ENCODE results near the gene C7orf25.
"Not testable (repeated sequence)": the region's sequence is repeated elsewhere in the genome, so short reads cannot be mapped to it uniquely, and the experiment has no call there.

The C7orf25 gene

DNA sequence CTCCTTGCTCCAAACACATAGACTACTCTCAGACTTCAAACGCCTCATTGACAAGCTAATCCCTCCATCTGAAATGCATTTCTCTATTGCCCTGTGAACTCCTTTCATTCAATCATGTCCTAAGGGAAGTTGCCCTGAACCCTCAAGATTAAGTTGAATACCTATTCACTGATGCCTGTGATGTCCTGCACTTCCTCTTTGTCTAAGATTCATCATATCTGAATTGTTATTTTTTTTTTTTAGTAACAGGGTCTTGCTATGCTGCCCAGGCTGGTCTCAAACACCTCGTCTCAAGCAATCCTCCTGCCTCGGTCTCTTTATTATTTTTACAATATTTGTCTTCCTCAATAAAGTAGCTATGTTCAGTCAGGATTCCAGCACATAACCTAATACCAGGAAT, 16.9 kb upstream of the C7orf25 start:
- DNase-seq = no peak

DNA sequence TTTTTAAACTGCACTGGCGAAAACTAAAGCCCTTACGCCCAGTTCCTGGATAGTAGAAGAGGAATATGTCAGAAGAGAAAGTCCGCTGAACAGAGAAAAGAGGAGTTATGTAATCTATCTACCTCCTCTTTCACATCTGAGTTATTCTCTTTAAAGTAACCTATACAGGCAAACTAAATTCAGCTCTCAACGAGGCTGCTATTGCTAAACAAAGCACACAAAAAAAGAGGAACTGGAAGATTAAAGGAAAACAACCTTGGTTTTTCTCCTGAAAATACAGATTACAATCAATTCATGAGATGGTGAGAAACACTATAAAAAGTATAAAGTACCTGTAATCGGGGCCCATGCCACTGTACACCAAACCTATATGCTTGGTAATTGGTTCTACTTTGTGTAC, 14.3 kb upstream of the C7orf25 start:
- no peak for DNase-seq

DNA sequence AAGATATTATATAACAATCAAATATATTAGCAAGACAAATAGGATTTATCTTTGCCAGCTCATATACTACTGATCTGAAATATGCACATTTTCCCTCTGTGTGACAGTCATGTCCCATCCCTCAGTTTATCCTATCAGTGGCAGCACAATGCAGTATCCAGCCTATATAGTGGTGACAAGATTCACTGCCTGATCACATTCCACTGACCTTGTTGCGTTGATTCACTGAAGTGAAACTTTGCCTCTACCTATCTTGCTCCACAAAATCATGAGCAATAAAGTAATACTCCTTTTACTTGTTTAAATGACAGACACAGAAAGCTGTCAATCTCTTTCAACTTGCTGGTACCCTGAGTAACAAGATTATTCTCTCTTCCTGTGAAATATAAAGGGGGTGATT, 13.8 kb upstream of the C7orf25 start:
- DNase-seq = no peak

DNA sequence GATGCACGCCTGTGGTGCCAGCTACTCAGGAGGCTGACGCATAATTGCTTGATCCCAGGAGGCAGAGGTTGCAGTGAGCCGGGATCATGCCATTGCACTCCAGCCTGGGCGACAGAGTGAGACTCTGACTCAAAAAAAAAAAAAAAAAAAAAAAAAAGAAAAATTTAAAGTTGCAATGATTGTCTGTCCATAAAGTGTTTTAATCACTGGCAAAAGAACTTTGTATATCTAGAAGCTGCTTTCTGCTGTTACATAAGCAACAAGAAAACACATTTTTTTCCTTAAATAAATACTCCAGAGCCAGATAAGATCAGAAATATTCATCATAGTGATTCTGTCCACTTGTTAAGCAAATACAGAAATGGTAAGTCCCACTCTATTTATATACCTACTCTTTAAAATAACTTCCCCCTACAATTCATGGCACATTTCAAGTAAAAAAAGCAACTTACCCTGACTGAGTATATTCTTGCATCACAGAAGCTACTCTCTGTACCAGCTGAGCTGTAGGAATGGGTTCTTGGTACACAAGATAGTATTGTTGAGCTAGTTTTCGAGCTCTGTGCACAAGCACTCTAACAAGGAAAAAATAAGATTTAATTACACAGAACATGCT, 12.5 kb upstream of the C7orf25 start:
- no peak for DNase-seq

DNA sequence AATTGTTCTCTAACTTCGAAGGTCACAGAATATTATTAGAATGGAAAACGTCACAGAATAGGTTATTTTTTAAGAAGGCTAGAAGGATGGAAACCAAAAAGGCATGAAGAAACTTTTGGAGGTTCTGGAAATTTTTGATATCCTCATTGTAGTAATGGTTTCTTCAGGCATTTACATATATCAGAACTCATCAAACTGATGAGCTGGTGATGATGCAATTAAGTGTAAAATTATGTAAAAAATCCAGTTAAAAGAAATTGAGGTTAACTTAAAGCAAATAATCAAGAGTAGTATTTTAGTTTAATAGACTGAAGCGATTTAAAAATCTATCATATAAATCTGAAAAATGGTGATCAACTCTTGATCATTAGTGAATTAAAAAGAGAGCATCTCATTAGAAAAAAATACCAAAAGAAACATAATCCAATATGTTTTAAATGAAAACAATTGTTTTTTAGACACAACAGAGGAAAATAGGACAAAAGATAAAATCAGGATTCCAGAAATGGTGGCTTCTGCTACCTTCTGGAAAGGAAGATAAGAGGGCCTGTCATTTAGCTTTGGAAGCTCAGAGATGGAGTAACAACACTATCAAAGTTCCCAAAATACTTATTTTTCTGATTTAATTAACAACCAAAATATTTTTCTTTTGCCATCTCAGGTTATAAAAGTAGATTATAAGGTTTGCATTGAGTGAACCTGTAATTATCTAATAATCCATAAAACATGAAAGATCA, 10.3 kb upstream of the C7orf25 start:
- no peak for DNase-seq

DNA sequence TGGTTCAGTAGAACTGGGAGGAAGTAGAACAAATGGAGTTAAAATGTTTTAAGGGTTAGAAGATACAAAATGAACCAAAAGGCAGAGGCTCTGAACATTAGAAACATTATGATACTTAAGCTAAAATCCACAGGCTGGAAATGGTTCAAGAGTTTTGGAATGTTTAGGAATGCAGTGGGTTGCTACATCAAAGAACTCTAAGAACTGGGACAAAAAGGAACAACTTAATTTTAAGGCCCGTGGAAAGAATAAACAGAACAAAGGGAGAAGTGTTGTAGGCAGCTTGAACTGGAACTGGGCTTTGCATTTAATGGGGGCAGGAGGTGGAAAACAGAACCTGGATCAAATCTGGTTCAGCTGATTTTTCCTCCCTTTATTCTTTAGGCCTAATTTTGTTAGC, 3.5 kb upstream of the C7orf25 start:
- no peak for DNase-seq

DNA sequence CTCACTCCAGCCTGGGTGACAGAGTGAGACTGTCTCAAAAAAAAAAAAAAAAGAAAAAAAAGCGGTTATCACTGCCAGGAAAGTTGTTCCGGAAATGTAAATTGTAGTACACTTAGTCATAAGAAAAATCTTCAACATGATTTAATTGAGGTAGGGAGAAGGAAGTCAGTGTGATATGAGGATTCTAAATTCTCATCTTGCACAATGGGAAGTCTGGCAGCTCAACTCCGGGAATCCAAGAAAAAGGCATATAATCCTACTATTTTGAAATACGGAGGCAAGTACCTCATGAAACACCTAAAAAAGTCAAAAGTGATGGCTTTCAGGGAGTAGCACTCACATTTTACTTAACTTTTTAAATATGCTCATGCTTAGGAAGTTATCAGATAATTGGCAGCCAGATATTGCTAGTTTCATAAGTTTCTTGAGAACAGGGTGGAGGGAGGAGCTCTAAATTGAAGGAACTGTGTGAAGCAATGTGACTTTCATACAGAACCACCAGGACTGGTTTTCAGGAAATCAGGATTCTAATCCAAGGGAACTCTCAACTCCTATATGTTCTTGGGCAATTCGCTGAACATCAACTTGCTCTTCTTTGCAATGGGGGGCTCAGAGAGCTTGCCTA, 2.7 kb upstream of the C7orf25 start:
- DNase-seq = no peak

DNA sequence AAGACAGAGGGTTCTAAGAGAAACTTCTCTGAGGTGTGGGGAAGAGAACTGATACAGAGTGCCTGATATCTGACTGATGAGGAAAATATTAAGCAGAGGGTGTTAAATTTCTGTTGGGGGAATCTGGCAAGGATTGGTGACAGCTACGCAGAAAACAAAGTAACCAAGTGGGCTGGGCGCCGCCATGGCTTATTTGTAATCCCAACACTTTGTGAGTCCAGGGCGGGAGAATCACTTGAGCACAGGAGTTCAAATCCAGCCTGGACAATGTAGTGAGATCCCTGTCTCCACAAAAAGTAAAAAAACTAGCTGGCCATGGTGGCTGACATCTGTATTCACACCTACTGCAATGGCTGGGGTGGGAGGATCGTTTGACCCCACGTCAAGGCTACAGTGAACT, 2.1 kb upstream of the C7orf25 start:
- DNase-seq = no peak

DNA sequence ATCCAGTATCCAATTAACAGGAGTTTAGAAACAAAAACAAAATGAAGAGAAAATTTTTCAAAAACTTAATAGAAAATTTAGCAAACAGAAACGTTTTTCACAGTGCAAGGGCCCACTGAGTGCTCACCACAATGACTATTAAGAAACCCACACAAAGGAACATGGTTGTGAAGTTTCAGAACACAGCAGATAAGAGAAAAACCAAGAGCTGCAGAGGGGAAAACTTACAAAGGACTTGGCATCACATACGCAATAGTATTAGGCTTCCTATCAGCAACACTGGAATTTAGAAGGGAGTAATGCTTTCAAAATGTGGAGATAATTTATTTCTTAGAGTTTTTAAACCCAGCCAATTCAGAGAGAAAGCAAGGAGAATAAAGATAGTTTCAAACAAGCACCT, 1.7 kb upstream of the C7orf25 start:
- no peak for DNase-seq

DNA sequence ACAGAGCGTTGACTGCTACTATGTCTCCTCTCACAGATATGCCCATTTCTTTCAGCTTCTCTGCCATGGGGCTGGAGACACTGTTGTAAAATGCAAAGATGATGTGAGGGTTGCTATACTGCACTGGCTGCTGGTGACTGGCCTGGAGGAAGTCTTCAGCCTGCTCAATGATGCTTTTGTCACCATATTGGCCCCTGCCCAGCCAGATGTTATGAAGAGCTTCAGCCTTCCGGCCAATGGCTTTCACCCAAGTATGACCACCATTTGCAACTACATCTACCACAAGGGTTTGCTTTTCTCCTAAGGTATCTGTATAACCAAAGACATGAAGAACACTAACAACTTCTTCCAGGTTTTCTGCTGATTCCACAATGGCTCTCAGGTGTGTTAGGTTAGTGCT, 1.6 kb downstream of the C7orf25 start:
- no peak for DNase-seq

DNA sequence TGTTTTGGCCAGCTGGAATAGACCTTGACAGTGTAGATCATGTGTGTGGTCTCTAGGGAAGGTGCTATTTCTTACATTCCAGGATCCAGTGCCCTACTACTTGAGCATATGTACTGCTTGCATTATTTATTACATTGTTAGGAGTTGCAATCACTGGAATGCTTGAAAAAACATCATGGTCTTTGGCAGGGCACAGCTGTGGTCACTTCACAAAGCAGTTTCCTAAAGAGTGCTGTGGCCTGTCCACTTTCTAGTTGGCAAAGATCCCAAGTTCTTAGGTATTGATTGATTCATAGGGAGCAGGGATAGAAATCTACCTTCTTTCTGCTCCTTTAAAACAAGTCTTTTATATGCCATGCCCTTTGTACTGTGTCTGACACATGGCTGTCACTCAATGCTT, 4.6 kb downstream of the C7orf25 start:
- DNase-seq = no peak

DNA sequence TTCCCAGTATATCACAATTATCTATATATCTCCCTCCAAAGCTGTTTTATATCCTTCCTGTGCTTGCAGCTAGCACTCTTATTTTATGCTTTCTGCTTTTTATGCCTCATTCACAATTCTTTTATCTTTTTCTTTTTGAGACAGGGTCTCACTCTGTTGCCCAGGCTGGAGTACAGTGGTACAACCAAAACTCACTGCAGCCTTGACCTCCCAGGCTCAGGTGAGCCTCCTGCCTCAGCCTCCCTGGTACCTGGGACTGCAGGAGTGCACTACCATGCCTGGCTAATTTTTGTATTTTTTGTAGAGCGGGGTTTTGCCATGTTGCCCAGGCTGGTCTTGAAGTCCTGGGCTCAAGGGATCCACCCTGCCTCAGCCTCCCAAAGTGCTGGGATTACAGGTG, 5.7 kb downstream of the C7orf25 start:
- DNase-seq = no peak

DNA sequence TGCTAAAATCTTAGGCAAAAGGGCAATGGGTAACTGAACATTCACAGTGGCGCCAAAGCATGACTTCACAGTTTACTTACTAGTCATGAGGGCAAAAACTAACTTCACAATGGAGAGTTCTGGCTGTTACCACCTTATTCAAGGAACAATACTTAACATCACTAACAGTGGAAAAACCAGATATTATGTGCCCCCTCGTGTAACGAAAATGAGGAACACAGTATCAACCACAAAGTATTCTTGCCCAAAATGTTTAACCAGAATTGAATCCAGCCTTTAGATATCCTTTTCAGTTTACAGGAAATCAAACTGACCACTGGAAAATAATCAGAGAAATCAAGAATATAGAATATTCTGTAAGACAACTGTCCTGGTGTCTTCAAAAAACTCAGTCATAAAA, 9.5 kb downstream of the C7orf25 start:
- DNase-seq = no peak

DNA sequence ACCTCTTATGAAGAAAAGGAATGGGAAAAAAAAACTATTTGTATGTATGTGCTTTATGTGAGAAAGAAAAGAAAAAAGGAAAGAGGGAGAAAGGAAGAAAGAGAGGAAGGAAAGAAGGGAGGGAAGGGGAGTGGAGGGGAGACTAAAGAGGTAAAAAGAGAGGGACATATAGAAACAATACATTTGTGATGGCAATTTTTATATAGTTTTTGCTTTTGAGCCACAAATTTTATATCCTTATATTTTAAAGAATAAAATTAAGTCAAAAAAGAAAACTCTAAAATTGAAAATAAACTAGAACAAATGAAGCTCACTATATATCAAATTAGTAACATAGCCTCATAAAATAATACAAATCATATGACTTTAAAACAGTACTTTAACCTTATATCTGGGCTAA, 11.0 kb downstream of the C7orf25 start:
- no peak for DNase-seq

DNA sequence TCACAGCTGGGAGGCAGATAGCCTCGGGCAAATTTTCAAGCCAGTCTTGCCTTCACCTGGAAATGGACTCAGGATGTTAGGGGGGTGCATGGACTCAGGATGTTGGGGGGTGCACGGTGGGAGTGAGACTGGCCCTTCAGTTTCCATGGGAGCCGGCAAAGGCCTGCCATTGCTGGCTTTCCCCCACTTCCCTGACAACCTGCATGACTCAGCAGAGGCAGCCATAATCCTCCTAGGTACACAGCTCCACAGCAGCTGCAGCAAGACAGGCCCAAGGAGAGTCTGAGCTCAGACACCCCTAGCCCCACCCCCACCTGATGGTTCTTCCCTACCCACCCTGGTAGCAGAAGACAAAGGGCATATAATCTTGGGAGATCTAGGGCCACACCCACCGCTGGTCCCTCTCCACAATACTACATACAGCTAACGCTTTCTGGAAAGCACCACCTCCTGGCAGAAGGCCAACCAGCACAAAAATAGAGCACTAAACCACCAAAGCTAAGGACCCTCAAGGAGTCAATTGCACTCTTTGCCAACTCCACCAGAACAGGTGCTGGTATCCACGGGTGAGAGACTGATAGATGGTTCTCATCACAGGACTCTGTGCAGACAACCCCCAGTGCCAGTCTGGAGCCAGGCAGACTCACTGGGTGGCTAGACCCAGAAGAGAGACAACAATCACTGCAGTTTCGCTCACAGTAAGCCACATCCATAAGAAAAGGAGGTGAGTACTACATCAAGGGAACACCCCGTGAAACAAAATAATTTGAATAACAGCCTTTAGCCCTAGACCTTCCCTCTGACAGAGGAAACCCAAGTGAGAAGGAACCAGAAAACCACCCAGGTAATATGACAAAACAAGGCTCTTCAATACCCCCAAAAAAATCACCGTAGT, 18.3 kb downstream of the C7orf25 start:
- DNase-seq = no peak

DNA sequence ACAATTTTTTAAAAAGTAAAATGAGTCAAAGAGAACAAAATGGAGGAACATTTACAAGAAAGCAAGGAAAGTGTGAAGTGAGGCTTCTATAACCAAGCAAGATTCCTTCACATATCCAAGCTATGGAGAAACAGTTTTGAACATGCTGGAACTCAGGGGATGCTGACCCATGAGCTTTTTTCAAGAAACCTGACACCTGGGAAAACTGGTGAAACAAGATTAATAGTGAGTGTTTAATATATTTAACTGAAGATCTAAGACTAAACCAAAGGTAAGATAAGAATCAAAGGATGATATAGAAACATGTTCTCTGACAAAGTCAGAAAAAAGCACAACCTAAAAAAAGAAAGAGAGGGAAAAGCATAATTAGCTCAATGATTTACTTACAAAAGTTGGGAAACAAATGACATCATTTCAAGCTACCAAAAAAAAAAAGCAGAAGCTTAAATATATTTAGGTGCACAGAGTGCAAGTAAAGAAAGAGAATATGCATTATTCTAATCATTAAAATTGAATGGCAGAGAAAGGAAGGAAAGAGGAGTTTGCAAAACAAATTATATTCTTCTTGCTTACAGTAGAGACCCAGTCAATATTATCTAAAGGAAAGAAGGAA, 24.9 kb downstream of the C7orf25 start:
- DNase-seq = no peak

DNA sequence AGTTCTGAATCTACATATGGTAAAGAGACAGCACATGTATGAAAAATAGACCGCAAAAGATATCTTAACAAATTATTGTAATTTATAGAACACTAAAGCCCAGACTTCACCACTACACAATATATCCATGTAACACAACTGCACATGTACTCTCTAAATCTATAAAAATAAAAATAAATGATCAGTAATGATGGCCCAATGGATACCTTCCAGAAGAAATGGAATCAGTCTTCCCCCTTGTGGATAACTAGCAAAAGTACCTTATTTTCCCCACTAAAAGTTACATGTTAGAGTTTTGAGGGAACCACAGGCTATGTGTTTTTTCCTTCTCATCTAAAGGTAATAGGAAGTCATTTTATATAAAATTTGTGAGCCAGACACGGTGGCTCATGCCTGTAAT, 25.7 kb downstream of the C7orf25 start:
- DNase-seq = no peak

DNA sequence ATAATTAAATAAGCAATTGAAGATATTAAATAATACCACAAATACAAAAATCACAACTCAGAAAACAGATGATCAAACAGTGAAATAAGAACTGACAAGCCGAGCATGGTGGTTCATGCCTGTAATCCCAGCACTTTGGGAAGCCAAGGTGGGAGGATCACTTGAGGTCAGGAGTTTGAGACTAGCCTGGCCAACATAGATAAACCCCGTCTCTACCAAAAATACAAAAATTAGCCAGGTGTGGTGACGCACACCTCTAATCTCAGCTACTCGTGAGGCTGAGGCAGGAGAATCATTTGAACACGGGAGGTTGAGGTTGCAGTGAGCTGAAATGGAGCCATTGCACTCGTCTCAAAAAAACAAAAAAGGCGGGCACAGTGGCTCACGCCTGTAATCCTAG, 26.7 kb downstream of the C7orf25 start:
- DNase-seq = not testable (repeated sequence)

DNA sequence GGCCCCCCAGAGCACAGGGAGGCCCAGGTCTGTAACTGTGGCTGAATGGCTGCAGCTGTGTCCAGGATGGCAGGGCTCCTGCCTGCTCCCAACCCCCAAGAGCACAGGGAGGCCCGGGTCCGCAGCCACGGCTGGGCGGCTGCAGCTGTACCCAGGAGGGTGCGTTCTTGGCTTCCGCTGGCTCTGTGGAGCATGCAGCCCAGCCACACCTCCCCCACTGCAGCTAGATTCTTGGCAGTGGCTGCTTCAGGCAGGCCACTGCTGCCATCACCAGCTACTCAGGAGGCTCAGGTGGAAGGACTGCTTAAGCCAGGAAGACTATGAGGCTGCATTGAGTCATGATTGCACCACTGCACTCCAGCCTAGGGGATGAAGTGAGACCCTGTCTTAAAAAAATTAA, 27.9 kb downstream of the C7orf25 start:
- no peak for DNase-seq

DNA sequence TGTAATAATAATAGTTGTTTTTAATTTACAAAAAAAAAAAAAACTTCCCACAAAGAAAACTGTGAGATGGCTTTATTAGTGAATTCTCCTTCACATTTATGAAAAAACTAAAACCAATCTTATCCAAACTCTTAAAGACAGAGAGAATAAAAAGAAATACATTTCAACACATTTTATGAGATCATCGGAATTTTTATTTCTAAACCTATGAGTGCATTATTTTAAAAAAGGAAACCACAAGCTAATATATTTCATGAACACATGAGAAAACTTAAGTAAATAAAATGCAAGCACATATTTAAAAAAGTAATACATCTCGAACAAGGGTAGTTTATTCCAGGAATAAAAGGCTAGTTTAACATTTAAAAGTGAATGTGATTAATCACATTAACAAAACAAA, 31.5 kb downstream of the C7orf25 start:
- DNase-seq = no peak

DNA sequence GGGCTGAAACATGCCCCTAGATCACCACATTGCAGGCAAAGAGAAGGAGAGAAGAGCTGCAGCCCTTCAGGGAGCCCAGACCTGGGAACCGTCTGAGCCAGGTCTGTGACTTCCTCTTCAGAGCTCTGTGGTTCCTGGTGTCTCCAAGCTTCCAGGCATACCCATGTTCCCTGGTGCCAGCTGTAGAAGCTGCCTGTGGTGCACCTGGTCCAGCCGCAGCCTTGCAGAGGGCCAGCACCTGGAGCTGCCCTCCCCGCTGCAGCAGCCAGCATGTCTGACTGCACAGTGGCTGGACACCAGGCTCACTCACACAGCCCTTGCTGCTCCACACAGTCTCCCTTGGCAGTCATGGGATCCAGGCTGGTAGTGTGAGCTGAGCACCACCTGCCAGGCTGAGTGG, 33.6 kb downstream of the C7orf25 start:
- no peak for DNase-seq

DNA sequence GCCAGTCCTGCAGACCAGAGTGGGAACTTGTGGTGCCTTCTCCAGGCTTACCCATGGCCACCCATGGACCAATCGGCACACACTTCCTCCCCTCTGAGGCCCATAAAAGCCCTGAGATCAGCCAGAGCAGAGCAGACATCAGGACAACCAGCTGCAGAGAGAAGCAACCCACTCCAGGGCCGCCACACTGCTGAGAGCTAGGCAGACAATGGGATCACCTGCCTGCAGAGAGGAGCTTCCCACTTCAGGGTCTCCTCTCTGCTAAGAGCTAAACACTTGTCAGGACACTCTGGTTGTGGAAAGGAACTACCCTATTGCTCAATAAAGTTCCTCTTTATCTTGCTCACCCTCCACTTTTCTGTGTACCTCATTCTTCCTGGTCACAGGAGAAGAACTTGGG, 34.0 kb downstream of the C7orf25 start:
- no peak for DNase-seq
